ENCODE data around the gene NEUROG2.
"Not testable (repeated sequence)": the region's sequence is repeated elsewhere in the genome, so short reads cannot be mapped to it uniquely, and the experiment has no call there.

DNA sequence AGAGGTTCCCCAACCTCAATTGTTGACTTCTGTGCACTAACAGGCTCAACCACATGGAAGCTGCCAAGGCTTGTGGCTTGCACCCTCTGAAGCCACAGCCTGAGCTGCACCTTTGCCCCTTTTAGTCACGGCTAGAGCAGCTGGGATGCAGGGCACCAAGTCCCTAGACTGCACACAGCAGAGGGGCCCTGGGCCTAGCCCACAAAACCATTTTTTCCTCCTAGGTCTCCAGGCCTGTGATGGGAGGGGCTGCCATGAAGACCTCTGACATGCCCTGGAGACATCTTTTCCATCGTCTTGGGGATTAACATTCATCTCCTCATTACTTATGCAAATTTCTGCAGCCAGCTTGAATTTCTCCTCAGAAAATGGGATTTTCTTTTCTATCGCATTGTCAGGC, 25.2 kb downstream of the NEUROG2 start:
- not testable (repeated sequence) for TF ChIP-seq RBFOX2 (IDR thresholded peaks at IDR 0.05; ENCODE audit: low read depth, low read length); ZNF184 (CRISPR knock-in tag; IDR thresholded peaks at IDR 0.05); KAT7 (CRISPR knock-in tag; IDR thresholded peaks at IDR 0.05; ENCODE audit: borderline replicate concordance); U2AF2 (optimal IDR thresholded peaks at IDR 0.05; ENCODE audit: low read depth, low read length); NFYB (IDR thresholded peaks at IDR 0.05; ENCODE audit: extremely low read depth, insufficient read length); EHMT2 (IDR thresholded peaks at IDR 0.05)

Data from K562 (cell line).